ENCODE results near the gene CRYL1. TPM values are rescaled to one million over a fixed set of nuclear protein-coding genes. Genes with fewer than 3 reads are reported as not detected.

Gene CRYL1
- total RNA-seq, 1 donor from 2014 or later = 3.6 TPM

DNA sequence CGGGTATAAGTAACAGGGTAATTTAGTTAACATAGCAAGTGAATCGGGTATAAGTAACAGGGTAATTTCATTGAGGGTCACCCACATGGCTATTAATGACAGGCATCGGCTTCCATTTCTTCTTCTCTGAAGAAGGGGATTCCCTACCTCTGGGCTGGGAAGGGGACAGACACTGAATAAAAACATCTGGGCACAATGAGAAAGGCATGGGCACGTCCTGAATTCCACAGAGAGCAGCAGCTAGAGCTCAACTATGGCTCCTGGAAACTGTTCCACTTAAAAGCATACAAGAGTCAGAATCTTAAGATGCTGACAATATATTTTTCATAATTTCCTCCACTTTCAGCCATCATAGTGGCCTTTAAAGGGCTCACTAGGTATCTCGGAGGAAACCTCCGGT lies 51.8 kb downstream of the CRYL1 start:
- DNase-seq (ENCODE audit: low spot score) = no peak
- no peak overlapping the region for H3K4me2 ChIP-seq
- H3K9ac ChIP-seq = no peak overlapping the region
- no peaks in the 10 kb centered on the region for H3K9me3 ChIP-seq (ENCODE audit: low read depth)
- H3K4me1 ChIP-seq = peaks cover 3% of the 10 kb centered on the region
- Mint-ChIP-seq H3K4me3 (no peak overlapping the region), H3K27me3 (ENCODE audit: insufficient read depth, low read depth) (peaks cover 10% of the 10 kb centered on the region), H3K36me3 (no peaks in the 10 kb centered on the region), H3K4me1 (peaks cover 3% of the 10 kb centered on the region), H3K27ac (peak overlapping the region; percentile 58), H3K9me3 (peaks cover 2% of the 10 kb centered on the region)
- no peaks in the 10 kb centered on the region for H3K27me3 ChIP-seq
- H2AFZ ChIP-seq (replicated peaks) = no peak overlapping the region
- no peak overlapping the region for H3K27ac ChIP-seq
- peaks cover 4% of the 10 kb centered on the region for H3F3A ChIP-seq (ENCODE audit: low read depth)
- no peaks in the 10 kb centered on the region for H4K20me1 ChIP-seq (ENCODE audit: low read depth)
- H3K79me2 ChIP-seq (ENCODE audit: low read depth) = no peaks in the 10 kb centered on the region
- no peak for TF ChIP-seq EZH2phosphoT487 (IDR thresholded peaks at IDR 0.05)
- no peaks in the 10 kb centered on the region for H3K36me3 ChIP-seq
- no peak overlapping the region for H3K4me3 ChIP-seq

DNA sequence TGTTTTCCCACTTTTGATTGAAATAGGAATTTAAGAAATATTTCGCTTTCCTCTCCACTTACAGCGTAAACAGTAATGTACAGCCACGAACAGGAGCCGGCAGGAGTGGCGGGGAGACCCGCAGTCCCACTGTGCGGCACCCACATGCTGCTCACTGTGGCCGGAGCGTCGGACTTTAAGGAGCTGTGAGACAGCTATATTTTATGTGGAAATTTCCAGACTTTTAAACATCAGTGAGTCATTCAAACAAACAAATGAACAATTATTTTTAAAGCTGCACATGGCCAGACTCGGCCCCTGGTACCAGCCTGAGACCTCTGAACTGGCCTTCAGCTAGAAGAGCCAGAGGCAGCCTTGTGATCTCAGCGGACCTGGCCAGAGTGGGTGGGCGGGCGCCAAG lies 52.5 kb downstream of the CRYL1 start:
- TF ChIP-seq, protein P1, sequence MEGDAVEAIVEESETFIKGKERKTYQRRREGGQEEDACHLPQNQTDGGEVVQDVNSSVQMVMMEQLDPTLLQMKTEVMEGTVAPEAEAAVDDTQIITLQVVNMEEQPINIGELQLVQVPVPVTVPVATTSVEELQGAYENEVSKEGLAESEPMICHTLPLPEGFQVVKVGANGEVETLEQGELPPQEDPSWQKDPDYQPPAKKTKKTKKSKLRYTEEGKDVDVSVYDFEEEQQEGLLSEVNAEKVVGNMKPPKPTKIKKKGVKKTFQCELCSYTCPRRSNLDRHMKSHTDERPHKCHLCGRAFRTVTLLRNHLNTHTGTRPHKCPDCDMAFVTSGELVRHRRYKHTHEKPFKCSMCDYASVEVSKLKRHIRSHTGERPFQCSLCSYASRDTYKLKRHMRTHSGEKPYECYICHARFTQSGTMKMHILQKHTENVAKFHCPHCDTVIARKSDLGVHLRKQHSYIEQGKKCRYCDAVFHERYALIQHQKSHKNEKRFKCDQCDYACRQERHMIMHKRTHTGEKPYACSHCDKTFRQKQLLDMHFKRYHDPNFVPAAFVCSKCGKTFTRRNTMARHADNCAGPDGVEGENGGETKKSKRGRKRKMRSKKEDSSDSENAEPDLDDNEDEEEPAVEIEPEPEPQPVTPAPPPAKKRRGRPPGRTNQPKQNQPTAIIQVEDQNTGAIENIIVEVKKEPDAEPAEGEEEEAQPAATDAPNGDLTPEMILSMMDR (IDR thresholded peaks at IDR 0.05) = no peak
- TF ChIP-seq EZH2 (IDR thresholded peaks at IDR 0.05) (no peak), EZH2phosphoT487 (IDR thresholded peaks at IDR 0.05) (no peak)
- H3K27ac ChIP-seq = no peak overlapping the region
- no peak overlapping the region for H3K4me3 Mint-ChIP-seq

DNA sequence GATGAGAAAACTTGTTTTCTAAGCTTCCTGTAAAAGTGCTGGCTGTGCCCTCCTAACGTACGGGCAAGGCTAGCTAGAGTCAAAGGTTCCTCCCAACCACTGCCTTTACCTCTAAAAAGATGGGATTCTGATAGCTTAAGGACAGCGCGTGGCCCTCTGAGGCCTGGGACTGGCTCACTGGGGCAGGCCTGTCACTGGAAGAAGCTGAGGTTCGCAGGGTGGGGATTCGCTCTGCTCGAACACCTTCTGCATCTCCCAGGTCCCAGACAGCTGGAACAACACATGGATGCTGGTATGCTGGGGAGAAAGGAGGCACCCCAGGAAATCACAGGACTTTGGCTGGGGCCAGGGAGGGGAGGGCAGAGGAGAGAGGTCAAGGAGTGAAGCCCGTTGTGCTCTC lies 53.1 kb downstream of the CRYL1 start:
- H3K4me1 Mint-ChIP-seq = peaks cover 3% of the 10 kb centered on the region
- no peaks in the 10 kb centered on the region for H4K20me1 ChIP-seq (ENCODE audit: low read depth)
- H3F3A ChIP-seq (ENCODE audit: low read depth) = peaks cover 4% of the 10 kb centered on the region
- H3K4me3 ChIP-seq = no peak overlapping the region
- peaks cover 2% of the 10 kb centered on the region for H3K9me3 Mint-ChIP-seq
- H3K36me3 Mint-ChIP-seq = no peaks in the 10 kb centered on the region
- no peak overlapping the region for H3K4me3 Mint-ChIP-seq
- no peaks in the 10 kb centered on the region for H3K9me3 ChIP-seq (ENCODE audit: low read depth)
- DNase-seq (ENCODE audit: low spot score) = no peak
- TF ChIP-seq EZH2phosphoT487 (IDR thresholded peaks at IDR 0.05) (no peak), EZH2 (IDR thresholded peaks at IDR 0.05) (no peak)
- TF ChIP-seq, protein P1 (IDR thresholded peaks at IDR 0.05) = no peak
- no peaks in the 10 kb centered on the region for H3K79me2 ChIP-seq (ENCODE audit: low read depth)
- H3K27me3 Mint-ChIP-seq (ENCODE audit: insufficient read depth, low read depth) = peaks cover 10% of the 10 kb centered on the region
- H3K27ac ChIP-seq = no peak overlapping the region
- no peaks in the 10 kb centered on the region for H3K36me3 ChIP-seq
- no peak overlapping the region for H3K9ac ChIP-seq
- peak overlapping the region; percentile 72 for H2AFZ ChIP-seq (replicated peaks)
- no peak overlapping the region for H3K27ac Mint-ChIP-seq
- no peaks in the 10 kb centered on the region for H3K27me3 ChIP-seq
- H3K4me1 ChIP-seq = peaks cover 3% of the 10 kb centered on the region
- H3K4me2 ChIP-seq = no peak overlapping the region

More for the DNA sequence above, 52.5 kb downstream of the CRYL1 start:
- Histone ChIP-seq H3K9ac (no peak overlapping the region), H2AFZ (replicated peaks) (no peak overlapping the region), H3K79me2 (ENCODE audit: low read depth) (no peaks in the 10 kb centered on the region), H3K4me1 (peaks cover 3% of the 10 kb centered on the region), H4K20me1 (ENCODE audit: low read depth) (no peaks in the 10 kb centered on the region), H3F3A (ENCODE audit: low read depth) (peaks cover 4% of the 10 kb centered on the region), H3K4me3 (no peak overlapping the region), H3K4me2 (no peak overlapping the region), H3K36me3 (no peaks in the 10 kb centered on the region), H3K9me3 (ENCODE audit: low read depth) (no peaks in the 10 kb centered on the region), H3K27me3 (no peaks in the 10 kb centered on the region)
- Mint-ChIP-seq H3K27me3 (ENCODE audit: insufficient read depth, low read depth) (peaks cover 10% of the 10 kb centered on the region), H3K36me3 (no peaks in the 10 kb centered on the region), H3K27ac (no peak overlapping the region), H3K4me1 (peaks cover 3% of the 10 kb centered on the region), H3K9me3 (peaks cover 2% of the 10 kb centered on the region)
- no peak for DNase-seq (ENCODE audit: low spot score)

GRCh38 chr13:20470136-20470535 lies 55.5 kb downstream of the CRYL1 start:
- Mint-ChIP-seq H3K4me3 (no peak overlapping the region), H3K9me3 (peaks cover 2% of the 10 kb centered on the region), H3K36me3 (no peaks in the 10 kb centered on the region), H3K4me1 (peaks cover 7% of the 10 kb centered on the region), H3K27ac (no peak overlapping the region), H3K27me3 (ENCODE audit: insufficient read depth, low read depth) (peaks cover 10% of the 10 kb centered on the region)
- Histone ChIP-seq H4K20me1 (ENCODE audit: low read depth) (no peaks in the 10 kb centered on the region), H3K4me3 (no peak overlapping the region), H3K9ac (no peak overlapping the region), H3K27me3 (no peaks in the 10 kb centered on the region), H3K9me3 (ENCODE audit: low read depth) (no peaks in the 10 kb centered on the region), H3K4me2 (no peak overlapping the region), H3F3A (ENCODE audit: low read depth) (no peaks in the 10 kb centered on the region), H3K36me3 (no peaks in the 10 kb centered on the region), H3K27ac (no peak overlapping the region), H2AFZ (replicated peaks) (no peak overlapping the region), H3K4me1 (peaks cover 4% of the 10 kb centered on the region), H3K79me2 (ENCODE audit: low read depth) (no peaks in the 10 kb centered on the region)
- no peak for DNase-seq (ENCODE audit: low spot score)
- TF ChIP-seq EZH2phosphoT487 (IDR thresholded peaks at IDR 0.05) = no peak

All from neural progenitor cell (in vitro differentiated cells).